ENCODE measurements around the gene CDA.
A peak's percentile ranks its signal among the peaks of the same experiment; 100 is the strongest.

CDA gene

DNA sequence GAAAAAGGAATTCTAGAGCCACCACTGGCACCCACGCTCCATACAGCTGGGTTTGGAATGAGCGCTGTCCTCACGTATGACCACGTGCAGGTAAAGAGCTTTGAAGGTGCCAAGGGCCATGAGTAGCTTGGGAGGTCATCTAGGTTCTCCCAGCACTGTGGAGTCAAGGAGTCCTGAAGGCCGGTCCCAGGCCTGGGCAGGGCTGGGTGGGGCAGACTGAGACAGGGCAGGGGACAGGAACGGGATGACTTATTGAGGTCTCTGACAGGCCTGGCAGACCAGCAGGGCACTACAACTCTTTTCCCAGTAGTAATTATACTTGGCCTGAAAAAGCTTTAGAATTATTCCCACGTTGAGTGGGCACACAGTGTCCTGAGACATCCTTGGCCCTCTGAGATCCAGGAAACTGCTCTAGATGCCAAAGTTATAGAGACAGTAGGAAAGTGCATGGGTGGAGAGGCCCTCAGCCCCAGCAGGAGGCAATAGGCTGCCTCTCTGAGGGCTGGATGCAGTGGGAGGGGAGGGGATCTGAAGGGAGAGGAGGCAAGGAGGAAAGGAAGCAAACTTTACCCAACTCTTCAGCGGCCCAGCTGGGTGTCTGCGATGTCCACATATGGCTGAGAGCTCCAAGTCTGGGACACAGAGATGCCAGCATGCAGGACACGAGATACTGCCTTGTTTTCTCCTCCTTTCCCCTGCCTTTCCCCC is 1.8 kb upstream of the CDA start:
- H3K27me3 ChIP-seq (replicated peaks in 2 of 5; ENCODE audit: control insufficient read depth in 4 of 5, insufficient read depth in 5 of 5, low read length in 4 of 5), result peaks cover 0 to 26% (median 9%) of the 10 kb centered on the region in 5 experiments
- ChIA-PET CTCF (interaction anchor here (1.1 to 2.8 kb wide), 2 partner anchors 39 to 46 kb away, joined by 3 to 11 read pairs; partner anchors contain the start of gene PINK1), POLR2A (no interaction called here)
- no peak for DNase-seq
- H3K9me3 ChIP-seq (ENCODE audit: control extremely low read depth in 1 of 5, control insufficient read depth in 4 of 5, insufficient read depth in 2 of 5, low read depth in 1 of 5, low read length in 4 of 5), result peaks cover 0 to 3% (median 0%) of the 10 kb centered on the region in 5 experiments
- no peak overlapping the region for H3K4me3 ChIP-seq (ENCODE audit: control insufficient read depth in 1 of 7, extremely low read depth in 1 of 7, insufficient read depth in 4 of 7, low read depth in 2 of 7, low read length in 6 of 7)
- H3K4me1 ChIP-seq (ENCODE audit: control extremely low read depth in 1 of 4, control insufficient read depth in 4 of 4, insufficient read depth in 4 of 4, low read length in 3 of 4), result peaks cover 2 to 30% (median 26%) of the 10 kb centered on the region in 4 experiments
- no peak overlapping the region for H3K27ac ChIP-seq (ENCODE audit: insufficient read depth in 1 of 2, low read depth in 1 of 2, low read length in 2 of 2, poor library complexity in 1 of 2, severe bottlenecking in 2 of 2)
- no peaks in the 10 kb centered on the region for H3K36me3 ChIP-seq (ENCODE audit: control insufficient read depth in 4 of 4, insufficient read depth in 4 of 4, low read length in 3 of 4)
- 74% methylated on average over 3 of the region's 10 CpGs for WGBS (ENCODE audit: insufficient coverage)

DNA sequence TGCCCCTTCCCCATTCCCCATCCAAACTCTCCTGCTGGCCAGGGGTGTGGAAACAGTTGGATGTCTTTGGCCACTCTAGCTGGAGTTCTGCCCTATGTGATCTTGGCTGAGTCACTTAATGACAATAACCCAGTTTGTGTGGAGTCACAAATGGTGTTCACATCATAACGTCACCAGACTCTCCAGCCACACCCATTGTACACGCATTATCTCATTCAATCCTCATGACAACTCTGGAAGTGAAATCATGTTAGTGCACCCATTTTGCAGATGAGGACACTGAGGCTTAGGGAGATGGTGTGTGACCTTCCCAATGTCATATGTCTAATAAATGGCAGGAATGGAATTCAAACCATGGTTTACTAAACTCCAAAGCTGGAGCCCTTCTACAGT is 1.2 kb upstream of the CDA start:
- CTCF ChIA-PET, result interaction anchor here (1.2 to 2.8 kb wide), 3 partner anchors 13 to 199 kb away, joined by 3 to 11 read pairs (median 3); partner anchors contain the start of genes HP1BP3 and PINK1
- peaks cover 0 to 26% (median 9%) of the 10 kb centered on the region in 5 experiments for H3K27me3 ChIP-seq (replicated peaks in 2 of 5; ENCODE audit: control insufficient read depth in 4 of 5, insufficient read depth in 5 of 5, low read length in 4 of 5)
- H3K36me3 ChIP-seq (ENCODE audit: control insufficient read depth in 4 of 4, insufficient read depth in 4 of 4, low read length in 3 of 4), result no peaks in the 10 kb centered on the region
- H3K9me3 ChIP-seq (ENCODE audit: control extremely low read depth in 1 of 5, control insufficient read depth in 4 of 5, insufficient read depth in 2 of 5, low read depth in 1 of 5, low read length in 4 of 5), result peaks cover 0 to 3% (median 0%) of the 10 kb centered on the region in 5 experiments
- DNase-seq, result peak in 1 of 3 donors; percentile 16
- H3K27ac ChIP-seq (ENCODE audit: insufficient read depth in 1 of 2, low read depth in 1 of 2, low read length in 2 of 2, poor library complexity in 1 of 2, severe bottlenecking in 2 of 2), result no peak overlapping the region
- POLR2A ChIA-PET, result no interaction called here
- H3K4me1 ChIP-seq (ENCODE audit: control extremely low read depth in 1 of 4, control insufficient read depth in 4 of 4, insufficient read depth in 4 of 4, low read length in 3 of 4), result peaks cover 2 to 30% (median 26%) of the 10 kb centered on the region in 4 experiments
- WGBS (ENCODE audit: insufficient coverage), result no CpG with 5 or more reads among the region's 2 CpGs
- no peak overlapping the region for H3K4me3 ChIP-seq (ENCODE audit: control insufficient read depth in 1 of 7, extremely low read depth in 1 of 7, insufficient read depth in 4 of 7, low read depth in 2 of 7, low read length in 6 of 7)

DNA sequence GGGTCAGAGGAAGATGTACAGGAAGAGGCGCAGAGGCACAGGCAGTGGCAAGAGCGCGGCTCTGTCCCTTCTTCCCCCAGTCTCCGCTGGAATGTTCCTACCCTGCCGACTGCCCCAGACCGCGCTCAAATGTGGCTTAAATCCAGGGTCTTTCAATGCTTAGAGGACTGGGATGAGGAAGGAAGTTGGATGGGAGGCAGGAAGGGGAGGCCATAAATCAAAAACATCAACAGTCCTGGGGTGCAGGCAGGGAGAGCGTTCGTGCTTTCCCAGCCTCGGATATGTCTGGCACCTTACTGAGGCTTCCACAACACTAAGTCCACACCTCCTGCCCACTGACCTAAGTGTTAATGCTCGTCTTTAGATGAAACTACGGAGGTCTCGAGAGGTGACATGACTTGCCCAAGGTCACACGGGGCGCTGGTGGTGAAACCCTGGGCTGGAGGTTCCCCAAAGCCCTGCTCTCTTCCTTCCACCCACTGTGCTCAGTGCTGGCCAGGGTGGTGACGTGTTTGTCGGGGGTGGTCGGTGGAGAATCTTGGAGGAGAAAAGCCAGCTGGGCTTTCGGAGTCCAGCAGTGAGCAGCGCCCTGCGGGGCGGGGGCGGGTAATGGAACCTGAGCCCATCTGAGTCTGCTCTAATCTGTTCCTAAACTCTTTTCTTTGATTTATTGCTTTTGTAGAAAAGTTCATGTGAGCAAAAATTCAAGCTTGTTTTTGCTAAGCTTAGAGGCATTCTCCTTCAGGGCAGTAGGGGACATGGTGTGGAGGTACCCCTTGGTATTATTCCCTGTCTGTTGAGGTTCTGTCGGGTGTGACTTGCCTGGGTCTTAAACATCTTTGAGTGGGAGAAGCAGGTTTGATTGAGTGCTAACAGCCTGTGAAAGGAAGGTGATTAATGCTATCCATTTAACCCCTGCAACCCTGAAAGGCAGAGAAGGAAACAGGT is 708 bp downstream of the CDA start:
- Histone ChIP-seq H3K27ac (ENCODE audit: insufficient read depth in 1 of 2, low read depth in 1 of 2, low read length in 2 of 2, poor library complexity in 1 of 2, severe bottlenecking in 2 of 2) (no peak overlapping the region), H3K36me3 (ENCODE audit: control insufficient read depth in 4 of 4, insufficient read depth in 4 of 4, low read length in 3 of 4) (no peaks in the 10 kb centered on the region), H3K9me3 (ENCODE audit: control extremely low read depth in 1 of 5, control insufficient read depth in 4 of 5, insufficient read depth in 2 of 5, low read depth in 1 of 5, low read length in 4 of 5) (peaks cover 0 to 3% (median 0%) of the 10 kb centered on the region in 5 experiments), H3K27me3 (replicated peaks in 2 of 5; ENCODE audit: control insufficient read depth in 4 of 5, insufficient read depth in 5 of 5, low read length in 4 of 5) (peaks cover 0 to 26% (median 9%) of the 10 kb centered on the region in 5 experiments), H3K4me3 (ENCODE audit: control insufficient read depth in 1 of 7, extremely low read depth in 1 of 7, insufficient read depth in 4 of 7, low read depth in 2 of 7, low read length in 6 of 7) (peak overlapping the region in 5 of 7 experiments; percentile 33 to 65 (median 57)), H3K4me1 (ENCODE audit: control extremely low read depth in 1 of 4, control insufficient read depth in 4 of 4, insufficient read depth in 4 of 4, low read length in 3 of 4) (peaks cover 2 to 32% (median 29%) of the 10 kb centered on the region in 4 experiments)
- CTCF ChIA-PET, result interaction anchor here (1.0 to 2.8 kb wide), 3 partner anchors 14 to 49 kb away, joined by 3 to 11 read pairs (median 3); partner anchors contain the start of gene PINK1
- peak in 1 of 3 donors; percentile 40 for DNase-seq
- 4% methylated on average over 15 of the region's 24 CpGs for WGBS (ENCODE audit: insufficient coverage)
- POLR2A ChIA-PET, result no interaction called here

DNA sequence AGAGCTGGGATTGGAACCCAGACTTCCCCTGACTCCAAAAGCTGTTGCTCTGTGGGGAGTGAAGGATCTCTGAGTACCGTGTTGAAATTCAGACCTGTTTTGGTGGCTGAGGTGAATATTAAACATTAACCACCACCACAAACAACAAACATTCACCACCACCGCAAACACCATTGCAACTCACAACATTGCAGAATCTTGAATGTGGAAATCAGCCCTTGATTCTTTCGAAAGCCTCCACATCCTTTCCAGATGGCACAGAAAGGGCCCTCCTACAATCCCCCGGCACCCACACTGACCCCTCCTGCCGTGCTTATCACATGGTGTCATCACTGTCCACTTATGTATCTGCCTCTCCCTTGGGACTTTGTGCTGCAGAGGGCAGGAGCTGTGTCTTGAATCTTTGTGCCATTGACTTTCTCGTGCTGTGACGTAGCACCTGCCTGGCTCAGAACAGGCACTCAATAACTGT is 1.4 kb downstream of the CDA start:
- Histone ChIP-seq H3K36me3 (ENCODE audit: control insufficient read depth in 4 of 4, insufficient read depth in 4 of 4, low read length in 3 of 4) (no peaks in the 10 kb centered on the region), H3K9me3 (ENCODE audit: control extremely low read depth in 1 of 5, control insufficient read depth in 4 of 5, insufficient read depth in 2 of 5, low read depth in 1 of 5, low read length in 4 of 5) (peaks cover 0 to 3% (median 0%) of the 10 kb centered on the region in 5 experiments), H3K4me3 (ENCODE audit: control insufficient read depth in 1 of 7, extremely low read depth in 1 of 7, insufficient read depth in 4 of 7, low read depth in 2 of 7, low read length in 6 of 7) (peak overlapping the region in 1 of 7 experiments; percentile 57), H3K27ac (ENCODE audit: insufficient read depth in 1 of 2, low read depth in 1 of 2, low read length in 2 of 2, poor library complexity in 1 of 2, severe bottlenecking in 2 of 2) (no peak overlapping the region), H3K27me3 (replicated peaks in 2 of 5; ENCODE audit: control insufficient read depth in 4 of 5, insufficient read depth in 5 of 5, low read length in 4 of 5) (peaks cover 0 to 26% (median 9%) of the 10 kb centered on the region in 5 experiments), H3K4me1 (ENCODE audit: control extremely low read depth in 1 of 4, control insufficient read depth in 4 of 4, insufficient read depth in 4 of 4, low read length in 3 of 4) (peaks cover 0 to 27% (median 25%) of the 10 kb centered on the region in 4 experiments)
- peak in 2 of 3 donors; percentile 46 to 58 for DNase-seq
- WGBS (ENCODE audit: insufficient coverage), result 58% methylated on average over 4 of the region's 7 CpGs
- CTCF ChIA-PET, result interaction anchor here (1.0 to 1.3 kb wide), 3 partner anchors 14 to 49 kb away, joined by 3 read pairs; no protein-coding TSS in a partner anchor
- POLR2A ChIA-PET, result no interaction called here

DNA sequence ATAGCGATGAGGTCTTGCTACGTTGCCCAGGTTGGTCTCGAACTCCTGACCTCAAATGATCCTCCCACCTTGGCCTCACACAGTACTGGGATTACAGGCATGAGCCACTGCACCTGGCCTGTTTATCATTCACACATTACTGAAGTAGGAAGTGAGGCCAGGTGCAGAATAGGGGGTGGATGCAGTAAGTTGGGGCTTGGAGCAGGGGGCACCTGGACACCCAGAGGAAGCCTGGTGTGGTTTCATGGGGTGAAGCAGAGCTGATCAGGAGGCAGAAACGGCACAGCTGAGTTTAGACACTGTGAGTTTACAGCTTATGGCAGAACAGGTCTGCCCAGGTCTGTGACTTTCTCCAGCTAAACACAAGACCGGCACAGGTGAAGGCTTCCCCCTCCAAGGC is 4.9 kb downstream of the CDA start:
- peak in 2 of 3 donors; percentile 60 to 76 for DNase-seq
- Histone ChIP-seq H3K27ac (ENCODE audit: insufficient read depth in 1 of 2, low read depth in 1 of 2, low read length in 2 of 2, poor library complexity in 1 of 2, severe bottlenecking in 2 of 2) (no peak overlapping the region), H3K4me3 (ENCODE audit: control insufficient read depth in 1 of 7, extremely low read depth in 1 of 7, insufficient read depth in 4 of 7, low read depth in 2 of 7, low read length in 6 of 7) (no peak overlapping the region), H3K9me3 (ENCODE audit: control extremely low read depth in 1 of 5, control insufficient read depth in 4 of 5, insufficient read depth in 2 of 5, low read depth in 1 of 5, low read length in 4 of 5) (no peaks in the 10 kb centered on the region), H3K27me3 (replicated peaks in 2 of 5; ENCODE audit: control insufficient read depth in 4 of 5, insufficient read depth in 5 of 5, low read length in 4 of 5) (peaks cover 0 to 22% (median 9%) of the 10 kb centered on the region in 5 experiments), H3K36me3 (ENCODE audit: control insufficient read depth in 4 of 4, insufficient read depth in 4 of 4, low read length in 3 of 4) (no peaks in the 10 kb centered on the region), H3K4me1 (ENCODE audit: control extremely low read depth in 1 of 4, control insufficient read depth in 4 of 4, insufficient read depth in 4 of 4, low read length in 3 of 4) (peaks cover 10 to 44% (median 42%) of the 10 kb centered on the region in 4 experiments)
- ChIA-PET POLR2A (no interaction called here), CTCF (interaction anchor here (0.9 to 1.4 kb wide), 3 partner anchors 13 to 19 kb away, joined by 3 to 5 read pairs (median 3); no protein-coding TSS in a partner anchor)
- 66% methylated on average over 4 of the region's 5 CpGs for WGBS (ENCODE audit: insufficient coverage)

DNA sequence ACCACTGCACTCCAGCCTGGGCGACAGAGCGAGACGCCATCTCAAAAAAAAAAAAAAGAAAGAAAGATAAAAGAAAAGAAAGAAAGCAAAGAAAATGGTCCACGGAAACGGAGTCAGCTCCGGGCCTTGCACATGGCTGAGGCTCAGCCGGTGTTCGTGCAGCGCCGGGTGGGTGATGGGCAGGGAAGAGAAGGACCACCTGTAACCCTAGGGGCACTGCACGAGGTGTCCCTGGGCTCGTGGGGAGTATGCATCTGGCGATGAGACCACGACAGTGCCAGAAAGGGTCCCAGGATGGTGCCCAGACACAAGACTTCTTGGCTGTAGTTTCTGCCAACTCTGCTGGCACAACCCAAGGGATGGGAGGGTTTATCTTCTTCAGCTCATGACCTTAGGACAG is 5.8 kb downstream of the CDA start:
- no peak overlapping the region for H3K4me3 ChIP-seq (ENCODE audit: control insufficient read depth in 1 of 7, extremely low read depth in 1 of 7, insufficient read depth in 4 of 7, low read depth in 2 of 7, low read length in 6 of 7)
- peaks cover 10 to 35% (median 32%) of the 10 kb centered on the region in 4 experiments for H3K4me1 ChIP-seq (ENCODE audit: control extremely low read depth in 1 of 4, control insufficient read depth in 4 of 4, insufficient read depth in 4 of 4, low read length in 3 of 4)
- no peak overlapping the region for H3K27ac ChIP-seq (ENCODE audit: insufficient read depth in 1 of 2, low read depth in 1 of 2, low read length in 2 of 2, poor library complexity in 1 of 2, severe bottlenecking in 2 of 2)
- WGBS (ENCODE audit: insufficient coverage), result 95% methylated on average over 11 of the region's 14 CpGs
- ChIA-PET CTCF (interaction anchor here (1.3 to 1.4 kb wide), 2 partner anchors 18 to 36 kb away, joined by 3 read pairs; no protein-coding TSS in a partner anchor), POLR2A (no interaction called here)
- no peaks in the 10 kb centered on the region for H3K36me3 ChIP-seq (ENCODE audit: control insufficient read depth in 4 of 4, insufficient read depth in 4 of 4, low read length in 3 of 4)
- no peak for DNase-seq
- H3K9me3 ChIP-seq (ENCODE audit: control extremely low read depth in 1 of 5, control insufficient read depth in 4 of 5, insufficient read depth in 2 of 5, low read depth in 1 of 5, low read length in 4 of 5), result no peaks in the 10 kb centered on the region
- H3K27me3 ChIP-seq (replicated peaks in 2 of 5; ENCODE audit: control insufficient read depth in 4 of 5, insufficient read depth in 5 of 5, low read length in 4 of 5), result peaks cover 0 to 12% (median 4%) of the 10 kb centered on the region in 5 experiments
